Measurements from ENCODE around the gene INPPL1.
A peak's percentile ranks its signal among the peaks of the same experiment; 100 is the strongest.

Gene INPPL1

GRCh38 chr11:72237112-72237931 lies 12.8 kb downstream of the INPPL1 start:
- CTCF ChIA-PET = interaction anchor here (0.6 to 1.8 kb wide), 5 partner anchors 11 to 212 kb away, joined by 3 to 7 read pairs (median 5); no protein-coding TSS in a partner anchor
- DNase-seq (ENCODE audit: extremely low spot score) = no peak
- POLR2A ChIA-PET = interaction anchor here (5.8 kb wide), 1 partner anchor 13 kb away, joined by 45 read pairs; the partner anchor contains the start of gene INPPL1
- TF ChIP-seq, protein P1, sequence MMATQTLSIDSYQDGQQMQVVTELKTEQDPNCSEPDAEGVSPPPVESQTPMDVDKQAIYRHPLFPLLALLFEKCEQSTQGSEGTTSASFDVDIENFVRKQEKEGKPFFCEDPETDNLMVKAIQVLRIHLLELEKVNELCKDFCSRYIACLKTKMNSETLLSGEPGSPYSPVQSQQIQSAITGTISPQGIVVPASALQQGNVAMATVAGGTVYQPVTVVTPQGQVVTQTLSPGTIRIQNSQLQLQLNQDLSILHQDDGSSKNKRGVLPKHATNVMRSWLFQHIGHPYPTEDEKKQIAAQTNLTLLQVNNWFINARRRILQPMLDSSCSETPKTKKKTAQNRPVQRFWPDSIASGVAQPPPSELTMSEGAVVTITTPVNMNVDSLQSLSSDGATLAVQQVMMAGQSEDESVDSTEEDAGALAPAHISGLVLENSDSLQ (IDR thresholded peaks at IDR 0.05) = no peak
- TF ChIP-seq FOXK2 (IDR thresholded peaks at IDR 0.05) = no peak
- TF ChIP-seq TARDBP (IDR thresholded peaks at IDR 0.05) = no peak
- TF ChIP-seq LEF1 (IDR thresholded peaks at IDR 0.05; ENCODE audit: borderline replicate concordance) = no peak
- no peak for TF ChIP-seq ARNT (IDR thresholded peaks at IDR 0.05)
- TF ChIP-seq ELF4 (IDR thresholded peaks at IDR 0.05) = no peak
- no peak for TF ChIP-seq FOXA1 (IDR thresholded peaks at IDR 0.05)
- no peak for TF ChIP-seq NFRKB (IDR thresholded peaks at IDR 0.05)
- TF ChIP-seq CTBP1 (IDR thresholded peaks at IDR 0.05; ENCODE audit: borderline replicate concordance) = no peak
- no peak for TF ChIP-seq BHLHE40 (IDR thresholded peaks at IDR 0.05; ENCODE audit: borderline replicate concordance)
- TF ChIP-seq HDGF (IDR thresholded peaks at IDR 0.05; ENCODE audit: borderline replicate concordance) = no peak
- TF ChIP-seq L3MBTL2 (conservative IDR thresholded peaks at IDR 0.05) = no peak
- no peak for TF ChIP-seq ZNF384 (IDR thresholded peaks at IDR 0.05)
- no peak for TF ChIP-seq FOXM1 (IDR thresholded peaks at IDR 0.05; ENCODE audit: borderline replicate concordance)
- TF ChIP-seq SUZ12 (IDR thresholded peaks at IDR 0.05) = no peak
- TF ChIP-seq SP1 (IDR thresholded peaks at IDR 0.05) = no peak

GRCh38 chr11:72238040-72238450 lies 13.5 kb downstream of the INPPL1 start:
- DNase-seq (ENCODE audit: extremely low spot score) = peak; percentile 85
- TF ChIP-seq LEF1 (IDR thresholded peaks at IDR 0.05; ENCODE audit: borderline replicate concordance) (no peak), L3MBTL2 (conservative IDR thresholded peaks at IDR 0.05) (no peak), TARDBP (IDR thresholded peaks at IDR 0.05) (no peak), FOXA1 (IDR thresholded peaks at IDR 0.05) (no peak), HDGF (IDR thresholded peaks at IDR 0.05; ENCODE audit: borderline replicate concordance) (no peak), ELF4 (IDR thresholded peaks at IDR 0.05) (no peak), FOXK2 (IDR thresholded peaks at IDR 0.05) (no peak), ARNT (IDR thresholded peaks at IDR 0.05) (no peak), FOXM1 (IDR thresholded peaks at IDR 0.05; ENCODE audit: borderline replicate concordance) (no peak), NFRKB (IDR thresholded peaks at IDR 0.05) (no peak), ZNF384 (IDR thresholded peaks at IDR 0.05) (no peak), SP1 (IDR thresholded peaks at IDR 0.05) (no peak), CTBP1 (IDR thresholded peaks at IDR 0.05; ENCODE audit: borderline replicate concordance) (no peak), BHLHE40 (IDR thresholded peaks at IDR 0.05; ENCODE audit: borderline replicate concordance) (no peak), SUZ12 (IDR thresholded peaks at IDR 0.05) (no peak)
- TF ChIP-seq, protein P1 (IDR thresholded peaks at IDR 0.05) = no peak
- POLR2A ChIA-PET = interaction anchor here (5.8 kb wide), 1 partner anchor 14 kb away, joined by 45 read pairs; the partner anchor contains the start of gene INPPL1
- CTCF ChIA-PET = interaction anchor here (0.6 to 1.6 kb wide), 5 partner anchors 11 to 213 kb away, joined by 3 to 7 read pairs (median 3); no protein-coding TSS in a partner anchor

- TF ChIP-seq SUZ12 (IDR thresholded peaks at IDR 0.05) (no peak), FOXK2 (IDR thresholded peaks at IDR 0.05) (no peak), NFRKB (IDR thresholded peaks at IDR 0.05) (no peak), SP1 (IDR thresholded peaks at IDR 0.05) (no peak), ELF4 (IDR thresholded peaks at IDR 0.05) (no peak), LEF1 (IDR thresholded peaks at IDR 0.05; ENCODE audit: borderline replicate concordance) (no peak), ZNF384 (IDR thresholded peaks at IDR 0.05) (no peak), FOXA1 (IDR thresholded peaks at IDR 0.05) (no peak), HDGF (IDR thresholded peaks at IDR 0.05; ENCODE audit: borderline replicate concordance) (no peak), FOXM1 (IDR thresholded peaks at IDR 0.05; ENCODE audit: borderline replicate concordance) (no peak), TARDBP (IDR thresholded peaks at IDR 0.05) (no peak), L3MBTL2 (conservative IDR thresholded peaks at IDR 0.05) (no peak), ARNT (IDR thresholded peaks at IDR 0.05) (no peak), CTBP1 (IDR thresholded peaks at IDR 0.05; ENCODE audit: borderline replicate concordance) (no peak), BHLHE40 (IDR thresholded peaks at IDR 0.05; ENCODE audit: borderline replicate concordance) (no peak)
- TF ChIP-seq, protein P1 (IDR thresholded peaks at IDR 0.05) = no peak
- POLR2A ChIA-PET = interaction anchor here (5.8 kb wide), 1 partner anchor 15 kb away, joined by 45 read pairs; the partner anchor contains the start of gene INPPL1
- CTCF ChIA-PET = interaction anchor here (1.0 to 1.6 kb wide), 4 partner anchors 13 to 213 kb away, joined by 3 to 7 read pairs (median 4); no protein-coding TSS in a partner anchor
- no peak for DNase-seq (ENCODE audit: extremely low spot score)
These were observed 14.1 kb downstream of the INPPL1 start for GRCh38 chr11:72238492-72239312.

DNA sequence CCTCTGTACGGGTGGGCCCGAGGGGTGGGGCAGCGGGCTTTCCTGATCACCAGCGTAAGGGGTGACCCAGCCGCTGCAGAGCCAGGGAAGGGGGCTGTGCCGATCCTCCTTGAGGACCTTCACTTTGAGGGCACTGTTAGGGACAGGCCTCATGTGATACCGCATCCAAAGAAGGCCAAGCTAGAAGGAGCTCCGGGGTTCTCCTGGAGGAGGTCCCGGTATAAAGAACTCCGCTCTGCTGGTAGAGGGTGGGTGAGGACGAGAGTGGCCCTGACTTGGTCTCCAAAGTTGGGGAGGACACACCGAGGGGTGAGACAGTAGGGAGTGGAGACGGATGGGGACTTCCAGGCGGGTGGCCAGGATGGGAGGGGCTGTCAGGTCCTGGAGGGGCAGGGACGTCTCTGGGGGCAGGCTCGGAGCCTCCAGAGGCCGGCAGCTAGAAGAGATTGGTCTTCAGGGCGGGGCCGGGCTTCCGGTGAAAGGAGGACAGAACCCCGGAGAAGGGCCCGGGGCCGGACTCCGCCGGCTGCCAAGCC lies 14.8 kb downstream of the INPPL1 start:
- TF ChIP-seq NFRKB (IDR thresholded peaks at IDR 0.05) (no peak), SUZ12 (IDR thresholded peaks at IDR 0.05) (no peak), L3MBTL2 (conservative IDR thresholded peaks at IDR 0.05) (no peak), FOXA1 (IDR thresholded peaks at IDR 0.05) (no peak), TARDBP (IDR thresholded peaks at IDR 0.05) (no peak), LEF1 (IDR thresholded peaks at IDR 0.05; ENCODE audit: borderline replicate concordance) (no peak), FOXK2 (IDR thresholded peaks at IDR 0.05) (no peak), ZNF384 (IDR thresholded peaks at IDR 0.05) (no peak), SP1 (IDR thresholded peaks at IDR 0.05) (no peak), FOXM1 (IDR thresholded peaks at IDR 0.05; ENCODE audit: borderline replicate concordance) (no peak), BHLHE40 (IDR thresholded peaks at IDR 0.05; ENCODE audit: borderline replicate concordance) (no peak), HDGF (IDR thresholded peaks at IDR 0.05; ENCODE audit: borderline replicate concordance) (no peak), ELF4 (IDR thresholded peaks at IDR 0.05) (no peak), CTBP1 (IDR thresholded peaks at IDR 0.05; ENCODE audit: borderline replicate concordance) (no peak), ARNT (IDR thresholded peaks at IDR 0.05) (no peak)
- TF ChIP-seq, protein P1 (IDR thresholded peaks at IDR 0.05) = no peak
- no peak for DNase-seq (ENCODE audit: extremely low spot score)
- POLR2A ChIA-PET = interaction anchor here (5.8 kb wide), 1 partner anchor 15 kb away, joined by 45 read pairs; the partner anchor contains the start of gene INPPL1
- CTCF ChIA-PET = no interaction called here

Measured in HEK293T (cell line).